IPS-NIHi11 (cell line): ENCODE results near the gene PTGDR2.
A peak's percentile ranks its signal among the peaks of the same experiment; 100 is the strongest.

Experiments
- DNase-seq: peaks from one replicate; pipeline ENCODE4 v3.0.0; 2012; ENCODE audit warnings: mixed read lengths, low spot score

The PTGDR2 gene

GRCh38 chr11:60858731-60859464 is 3.1 kb upstream of the PTGDR2 start:
- DNase-seq, result no peak

- no peak for DNase-seq
Observed at GRCh38 chr11:60858236-60858635, 2.5 kb upstream of the PTGDR2 start.

- no peak for DNase-seq
Observed at GRCh38 chr11:60857378-60858232, 1.9 kb upstream of the PTGDR2 start.

- no peak for DNase-seq
Observed at GRCh38 chr11:60854847-60855725, 664 bp downstream of the PTGDR2 start.

GRCh38 chr11:60854140-60854846 is 1.5 kb downstream of the PTGDR2 start:
- no peak for DNase-seq

GRCh38 chr11:60852982-60853950 is 2.5 kb downstream of the PTGDR2 start:
- DNase-seq, result no peak

GRCh38 chr11:60852117-60852981 is 3.4 kb downstream of the PTGDR2 start:
- DNase-seq, result peak; percentile 80

- no peak for DNase-seq
Observed at GRCh38 chr11:60851327-60852104, 4.2 kb downstream of the PTGDR2 start.

- DNase-seq, result no peak
Observed at GRCh38 chr11:60849641-60850520, 5.9 kb downstream of the PTGDR2 start.

- DNase-seq, result no peak
Observed at GRCh38 chr11:60848714-60849151, 7.0 kb downstream of the PTGDR2 start.

- no peak for DNase-seq
Observed at GRCh38 chr11:60847896-60848295, 7.9 kb downstream of the PTGDR2 start.

GRCh38 chr11:60847281-60847680 is 8.5 kb downstream of the PTGDR2 start:
- no peak for DNase-seq

- no peak for DNase-seq
Observed at GRCh38 chr11:60845338-60845737, 10.4 kb downstream of the PTGDR2 start.

GRCh38 chr11:60844870-60845221 is 10.9 kb downstream of the PTGDR2 start:
- no peak for DNase-seq

GRCh38 chr11:60844045-60844869 is 11.5 kb downstream of the PTGDR2 start:
- DNase-seq, result no peak

- DNase-seq, result no peak
Observed at GRCh38 chr11:60842668-60843600, 12.8 kb downstream of the PTGDR2 start.
